ENCODE results near the gene RETREG1.

Gene RETREG1

GRCh38 chr5:16505140-16505891 lies 111.5 kb downstream of the RETREG1 start:
- ChIA-PET CTCF (no interaction called here), POLR2A (no interaction called here)
- TF ChIP-seq BHLHE40 (IDR thresholded peaks at IDR 0.05; ENCODE audit: borderline replicate concordance) = no peak
- TF ChIP-seq CTBP1 (IDR thresholded peaks at IDR 0.05; ENCODE audit: borderline replicate concordance) = no peak
- no peak for TF ChIP-seq L3MBTL2 (conservative IDR thresholded peaks at IDR 0.05)
- no peak for TF ChIP-seq HDGF (IDR thresholded peaks at IDR 0.05; ENCODE audit: borderline replicate concordance)
- TF ChIP-seq TARDBP (IDR thresholded peaks at IDR 0.05) = no peak
- no peak for TF ChIP-seq FOXM1 (IDR thresholded peaks at IDR 0.05; ENCODE audit: borderline replicate concordance)
- TF ChIP-seq ELF4 (IDR thresholded peaks at IDR 0.05) = no peak
- no peak for TF ChIP-seq FOXA1 (IDR thresholded peaks at IDR 0.05)
- TF ChIP-seq FOXK2 (IDR thresholded peaks at IDR 0.05) = no peak
- TF ChIP-seq SP1 (IDR thresholded peaks at IDR 0.05) = no peak
- no peak for TF ChIP-seq ZNF384 (IDR thresholded peaks at IDR 0.05)
- no peak for TF ChIP-seq LEF1 (IDR thresholded peaks at IDR 0.05; ENCODE audit: borderline replicate concordance)
- no peak for TF ChIP-seq SUZ12 (IDR thresholded peaks at IDR 0.05)
- no peak for DNase-seq (ENCODE audit: extremely low spot score)

- TF ChIP-seq ARNT (IDR thresholded peaks at IDR 0.05) = no peak
- no peak for TF ChIP-seq ELF4 (IDR thresholded peaks at IDR 0.05)
- TF ChIP-seq FOXK2 (IDR thresholded peaks at IDR 0.05) = no peak
- TF ChIP-seq SUZ12 (IDR thresholded peaks at IDR 0.05) = no peak
- no peak for TF ChIP-seq ZNF384 (IDR thresholded peaks at IDR 0.05)
- no peak for TF ChIP-seq FOXM1 (IDR thresholded peaks at IDR 0.05; ENCODE audit: borderline replicate concordance)
- TF ChIP-seq TARDBP (IDR thresholded peaks at IDR 0.05) = no peak
- TF ChIP-seq NFRKB (IDR thresholded peaks at IDR 0.05) = no peak
- TF ChIP-seq LEF1 (IDR thresholded peaks at IDR 0.05; ENCODE audit: borderline replicate concordance) = no peak
- no peak for TF ChIP-seq SP1 (IDR thresholded peaks at IDR 0.05)
- TF ChIP-seq PKNOX1 (IDR thresholded peaks at IDR 0.05) = no peak
- no peak for TF ChIP-seq BHLHE40 (IDR thresholded peaks at IDR 0.05; ENCODE audit: borderline replicate concordance)
- TF ChIP-seq FOXA1 (IDR thresholded peaks at IDR 0.05) = no peak
- TF ChIP-seq CTBP1 (IDR thresholded peaks at IDR 0.05; ENCODE audit: borderline replicate concordance) = no peak
- TF ChIP-seq HDGF (IDR thresholded peaks at IDR 0.05; ENCODE audit: borderline replicate concordance) = no peak
- no peak for TF ChIP-seq L3MBTL2 (conservative IDR thresholded peaks at IDR 0.05)
- POLR2A ChIA-PET = no interaction called here
- DNase-seq (ENCODE audit: extremely low spot score) = no peak
- CTCF ChIA-PET = interaction anchor here (0.6 kb wide), 1 partner anchor 1777 kb away, joined by 3 read pairs; no protein-coding TSS in a partner anchor
These were observed 112.2 kb downstream of the RETREG1 start for GRCh38 chr5:16504571-16504970.

GRCh38 chr5:16502866-16503265 lies 113.9 kb downstream of the RETREG1 start:
- ChIA-PET CTCF (interaction anchor here (0.8 kb wide), 1 partner anchor 712 kb away, joined by 5 read pairs; no protein-coding TSS in a partner anchor), POLR2A (no interaction called here)
- DNase-seq (ENCODE audit: extremely low spot score) = no peak
- TF ChIP-seq ZNF384 (IDR thresholded peaks at IDR 0.05) (no peak), ARNT (IDR thresholded peaks at IDR 0.05) (no peak), CTBP1 (IDR thresholded peaks at IDR 0.05; ENCODE audit: borderline replicate concordance) (no peak), HDGF (IDR thresholded peaks at IDR 0.05; ENCODE audit: borderline replicate concordance) (no peak), SUZ12 (IDR thresholded peaks at IDR 0.05) (no peak), PKNOX1 (IDR thresholded peaks at IDR 0.05) (no peak), SP1 (IDR thresholded peaks at IDR 0.05) (no peak), BHLHE40 (IDR thresholded peaks at IDR 0.05; ENCODE audit: borderline replicate concordance) (no peak), FOXA1 (IDR thresholded peaks at IDR 0.05) (no peak), FOXM1 (IDR thresholded peaks at IDR 0.05; ENCODE audit: borderline replicate concordance) (no peak)

- no peak for TF ChIP-seq ZNF384 (IDR thresholded peaks at IDR 0.05)
- no peak for TF ChIP-seq FOXK2 (IDR thresholded peaks at IDR 0.05)
- POLR2A ChIA-PET = no interaction called here
- DNase-seq (ENCODE audit: extremely low spot score) = no peak
- CTCF ChIA-PET = interaction anchor here (1.3 kb wide), 1 partner anchor 10 kb away, joined by 5 read pairs; no protein-coding TSS in a partner anchor
These were observed 116.8 kb downstream of the RETREG1 start for GRCh38 chr5:16500024-16500423.

GRCh38 chr5:16497546-16497945 lies 119.3 kb downstream of the RETREG1 start:
- ChIA-PET CTCF (no interaction called here), POLR2A (no interaction called here)
- DNase-seq (ENCODE audit: extremely low spot score) = no peak
- TF ChIP-seq SUZ12 (IDR thresholded peaks at IDR 0.05) (no peak), FOXA1 (IDR thresholded peaks at IDR 0.05) (no peak), TARDBP (IDR thresholded peaks at IDR 0.05) (no peak), LEF1 (IDR thresholded peaks at IDR 0.05; ENCODE audit: borderline replicate concordance) (no peak), SP1 (IDR thresholded peaks at IDR 0.05) (no peak), CTBP1 (IDR thresholded peaks at IDR 0.05; ENCODE audit: borderline replicate concordance) (no peak), FOXK2 (IDR thresholded peaks at IDR 0.05) (no peak), BHLHE40 (IDR thresholded peaks at IDR 0.05; ENCODE audit: borderline replicate concordance) (no peak), PKNOX1 (IDR thresholded peaks at IDR 0.05) (no peak), ZNF384 (IDR thresholded peaks at IDR 0.05) (no peak), NFRKB (IDR thresholded peaks at IDR 0.05) (no peak), FOXM1 (IDR thresholded peaks at IDR 0.05; ENCODE audit: borderline replicate concordance) (no peak), ELF4 (IDR thresholded peaks at IDR 0.05) (no peak), ARNT (IDR thresholded peaks at IDR 0.05) (no peak), L3MBTL2 (conservative IDR thresholded peaks at IDR 0.05) (no peak), HDGF (IDR thresholded peaks at IDR 0.05; ENCODE audit: borderline replicate concordance) (no peak)

- DNase-seq (ENCODE audit: extremely low spot score) = no peak
- CTCF ChIA-PET = no interaction called here
- POLR2A ChIA-PET = no interaction called here
- TF ChIP-seq SP1 (IDR thresholded peaks at IDR 0.05) = no peak
- TF ChIP-seq LEF1 (IDR thresholded peaks at IDR 0.05; ENCODE audit: borderline replicate concordance) = no peak
- TF ChIP-seq ELF4 (IDR thresholded peaks at IDR 0.05) = no peak
- TF ChIP-seq FOXK2 (IDR thresholded peaks at IDR 0.05) = no peak
- TF ChIP-seq NFRKB (IDR thresholded peaks at IDR 0.05) = no peak
These were observed 123.5 kb downstream of the RETREG1 start for GRCh38 chr5:16493261-16493660.

Measured in HEK293T (cell line).